ENCODE data around the gene AUTS2.

GRCh38 chr7:70306173-70306572 lies 707.9 kb downstream of the AUTS2 start:
- TF ChIP-seq TCF12 (IDR thresholded peaks at IDR 0.05; ENCODE audit: low read depth, low read length) (no peak), SP1 (IDR thresholded peaks at IDR 0.05; ENCODE audit: low read depth, low read length) (no peak), CEBPB (IDR thresholded peaks at IDR 0.05; ENCODE audit: borderline replicate concordance in 1 of 2, low read depth in 2 of 2, low read length in 2 of 2) (no peak), STAT1 (conservative IDR thresholded peaks at IDR 0.05) (no peak), ELK1 (IDR thresholded peaks at IDR 0.05; ENCODE audit: low read depth, low read length) (no peak), POLR2AphosphoS5 (IDR thresholded peaks at IDR 0.05; ENCODE audit: low read length) (no peak), BCL3 (IDR thresholded peaks at IDR 0.05; ENCODE audit: borderline replicate concordance, insufficient read depth, low read depth, low read length, poor library complexity, severe bottlenecking) (no peak), CTCF (IDR thresholded peaks at IDR 0.05 in 2 of 3, conservative IDR thresholded peaks at IDR 0.05 in 1 of 3; ENCODE audit: control insufficient read depth in 2 of 3, extremely low read depth in 1 of 3, insufficient read depth in 1 of 3, low read depth in 3 of 3, low read length in 3 of 3) (no peak), MAX (IDR thresholded peaks at IDR 0.05; ENCODE audit: low read depth, low read length) (no peak), ZNF384 (IDR thresholded peaks at IDR 0.05; ENCODE audit: borderline replicate concordance, low read depth, low read length) (no peak), ATF3 (IDR thresholded peaks at IDR 0.05; ENCODE audit: borderline replicate concordance, extremely low read depth, low read depth, low read length) (no peak), JUND (IDR thresholded peaks at IDR 0.05; ENCODE audit: low read depth, low read length) (no peak), POLR2A (IDR thresholded peaks at IDR 0.05; ENCODE audit: low read depth, low read length) (no peak)

Measured in GM12878 (cell line).